Fibroblast of the aortic adventitia (primary cell): ENCODE results near the gene PPT2. TPM values are rescaled to one million over a fixed set of nuclear protein-coding genes. Genes with fewer than 3 reads are reported as not detected.

Experiments used
- DNase-seq: peaks from one replicate; pipeline ENCODE4 v3.0.0-alpha.2; 2010; ENCODE audit warnings: low read depth
- H3K4me3 ChIP-seq: 2 replicates; pipeline ENCODE4 v1.5.1; 2011; ENCODE audit warnings: low read depth, mild to moderate bottlenecking, control low read depth, low read length, moderate library complexity
- total RNA-seq: library from RNA; depleted of rRNA; stranded (reverse); fragments of >200 nt; gene quantifications from 2 replicates; pipeline ENCODE4 v1.2.3, GENCODE V29; 2012; ENCODE audit warnings: low replicate concordance
- TF ChIP-seq, protein P1 (sequence below): IDR thresholded peaks from 2 replicates; pipeline ENCODE4 v1.5.1; 2011; ENCODE audit warnings: mild to moderate bottlenecking, low read length, control low read depth, inconsistent platforms; ENCODE audit not compliant: insufficient read depth

The PPT2 gene
- total RNA-seq, 1 donor: 30.2 TPM

DNA sequence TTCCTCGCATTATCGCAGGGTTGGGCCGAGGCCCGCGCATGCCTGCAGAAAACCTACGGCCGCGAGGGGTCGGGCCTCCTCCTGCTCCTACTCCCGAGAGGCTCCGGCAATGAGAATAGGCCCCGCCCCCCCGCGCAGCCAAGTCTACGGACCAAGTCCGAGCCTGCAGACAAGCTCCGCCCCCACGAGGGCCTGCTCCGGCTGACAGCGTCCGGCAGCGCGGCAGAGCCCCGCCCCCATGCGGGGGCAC is 41.6 kb downstream of the PPT2 start:
- H3K4me3 ChIP-seq: peak overlapping the region; percentile 95
- TF ChIP-seq, protein P1, sequence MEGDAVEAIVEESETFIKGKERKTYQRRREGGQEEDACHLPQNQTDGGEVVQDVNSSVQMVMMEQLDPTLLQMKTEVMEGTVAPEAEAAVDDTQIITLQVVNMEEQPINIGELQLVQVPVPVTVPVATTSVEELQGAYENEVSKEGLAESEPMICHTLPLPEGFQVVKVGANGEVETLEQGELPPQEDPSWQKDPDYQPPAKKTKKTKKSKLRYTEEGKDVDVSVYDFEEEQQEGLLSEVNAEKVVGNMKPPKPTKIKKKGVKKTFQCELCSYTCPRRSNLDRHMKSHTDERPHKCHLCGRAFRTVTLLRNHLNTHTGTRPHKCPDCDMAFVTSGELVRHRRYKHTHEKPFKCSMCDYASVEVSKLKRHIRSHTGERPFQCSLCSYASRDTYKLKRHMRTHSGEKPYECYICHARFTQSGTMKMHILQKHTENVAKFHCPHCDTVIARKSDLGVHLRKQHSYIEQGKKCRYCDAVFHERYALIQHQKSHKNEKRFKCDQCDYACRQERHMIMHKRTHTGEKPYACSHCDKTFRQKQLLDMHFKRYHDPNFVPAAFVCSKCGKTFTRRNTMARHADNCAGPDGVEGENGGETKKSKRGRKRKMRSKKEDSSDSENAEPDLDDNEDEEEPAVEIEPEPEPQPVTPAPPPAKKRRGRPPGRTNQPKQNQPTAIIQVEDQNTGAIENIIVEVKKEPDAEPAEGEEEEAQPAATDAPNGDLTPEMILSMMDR: peak; percentile 68
- peak; percentile 99 for DNase-seq

DNA sequence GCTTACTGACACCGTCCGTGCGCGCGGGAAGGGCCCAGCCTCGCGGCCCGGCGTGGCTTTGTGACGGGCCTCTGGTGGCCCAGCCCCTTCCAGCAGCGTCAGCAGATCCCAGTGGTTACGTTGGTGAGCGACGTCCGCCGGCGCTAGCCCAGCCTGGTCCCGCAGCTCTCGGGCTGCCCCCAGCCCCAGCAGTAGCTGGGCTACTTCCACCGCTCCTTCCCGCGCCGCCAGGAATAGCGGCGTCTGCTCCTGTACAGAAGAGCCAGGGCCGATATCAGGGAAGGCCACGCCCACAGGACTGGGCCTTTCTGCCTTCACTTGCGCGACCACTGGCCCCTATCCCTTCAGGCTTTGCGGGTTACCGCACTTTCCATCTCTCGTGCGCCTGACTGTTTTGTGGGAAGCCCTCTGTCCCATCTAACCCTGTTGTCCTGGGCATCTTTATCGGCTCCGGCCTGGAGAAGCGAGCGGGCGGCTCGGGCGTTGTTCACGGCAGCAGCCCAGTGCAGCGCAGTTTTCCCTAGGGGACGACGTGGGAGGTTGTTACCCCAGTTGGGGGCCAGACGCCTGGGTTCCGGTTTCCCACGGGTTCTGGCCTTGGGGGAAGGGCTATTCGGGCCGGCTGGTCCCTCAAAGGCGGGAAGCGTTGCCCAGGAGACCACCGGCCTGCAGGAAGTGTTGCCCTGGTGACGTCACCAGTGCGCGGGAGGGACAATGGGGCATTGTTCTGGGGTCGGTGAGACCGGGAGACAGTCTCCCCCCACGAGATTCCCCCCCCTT is 42.2 kb downstream of the PPT2 start:
- TF ChIP-seq, protein P1: no peak
- peak overlapping the region; percentile 95 for H3K4me3 ChIP-seq
- peak; percentile 81 for DNase-seq

DNA sequence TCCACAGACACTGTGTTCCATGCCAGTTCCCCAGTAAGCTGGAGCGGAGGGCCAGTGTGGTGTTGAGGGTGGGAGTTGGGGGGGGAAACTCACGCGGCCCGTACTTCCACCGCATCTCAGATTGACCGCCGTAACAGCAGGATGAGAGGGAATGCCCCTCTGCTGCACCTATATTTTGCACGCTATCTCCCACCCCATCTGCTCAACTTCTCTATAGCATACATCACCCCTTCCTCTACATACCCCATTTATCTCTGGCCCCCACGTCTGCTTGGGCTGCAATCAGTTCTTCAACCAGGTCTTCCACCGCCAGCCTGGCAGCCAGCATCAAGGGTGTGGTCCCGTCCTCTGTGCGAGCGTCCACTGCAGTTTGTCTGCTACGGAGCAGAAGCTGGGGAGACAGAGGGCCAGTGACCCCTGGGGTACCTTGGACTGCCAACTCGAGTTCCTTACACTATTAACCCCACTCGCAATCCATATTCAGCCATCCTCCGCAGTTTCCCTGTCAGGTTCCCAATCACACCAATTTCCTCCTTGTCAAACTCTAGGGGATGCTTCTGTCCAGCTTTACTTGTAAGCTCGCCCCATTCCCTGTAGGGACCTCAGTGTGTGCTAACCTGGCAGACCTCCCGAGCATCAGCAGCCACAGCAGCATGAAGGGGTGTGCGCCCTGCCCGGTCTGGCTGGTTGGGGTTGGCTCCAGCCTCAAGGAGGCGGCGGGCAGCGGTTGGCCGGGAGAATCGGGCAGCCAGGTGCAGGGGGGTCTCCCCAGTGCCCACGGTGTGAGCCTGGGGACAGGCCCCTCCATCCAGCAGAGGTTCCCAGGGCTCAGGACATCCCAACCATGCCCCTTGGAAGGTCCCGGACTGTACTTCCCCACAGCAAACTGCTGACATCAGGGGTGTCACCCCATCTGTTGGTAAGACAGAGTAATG is 43.0 kb downstream of the PPT2 start:
- H3K4me3 ChIP-seq: peak overlapping the region; percentile 95
- TF ChIP-seq, protein P1: no peak
- peak; percentile 12 for DNase-seq

DNA sequence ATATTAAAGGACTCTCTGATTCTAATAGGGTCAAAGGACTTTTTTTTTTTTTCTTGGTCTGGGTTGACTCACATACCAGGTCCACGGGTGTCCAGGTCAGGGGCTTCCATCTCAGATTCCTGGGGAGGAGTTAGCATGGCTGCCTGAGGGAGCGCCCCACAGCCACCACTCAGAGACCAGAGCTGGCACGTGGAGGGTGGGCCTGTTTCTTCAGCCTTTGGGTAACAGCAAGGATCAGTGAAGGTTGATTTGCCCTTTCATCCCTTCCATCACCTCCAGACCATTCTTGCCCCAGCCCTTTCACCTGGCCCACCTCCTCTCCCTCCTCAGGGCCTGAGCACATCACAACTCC is 44.4 kb downstream of the PPT2 start:
- TF ChIP-seq, protein P1: no peak
- no peak overlapping the region for H3K4me3 ChIP-seq
- DNase-seq: no peak

DNA sequence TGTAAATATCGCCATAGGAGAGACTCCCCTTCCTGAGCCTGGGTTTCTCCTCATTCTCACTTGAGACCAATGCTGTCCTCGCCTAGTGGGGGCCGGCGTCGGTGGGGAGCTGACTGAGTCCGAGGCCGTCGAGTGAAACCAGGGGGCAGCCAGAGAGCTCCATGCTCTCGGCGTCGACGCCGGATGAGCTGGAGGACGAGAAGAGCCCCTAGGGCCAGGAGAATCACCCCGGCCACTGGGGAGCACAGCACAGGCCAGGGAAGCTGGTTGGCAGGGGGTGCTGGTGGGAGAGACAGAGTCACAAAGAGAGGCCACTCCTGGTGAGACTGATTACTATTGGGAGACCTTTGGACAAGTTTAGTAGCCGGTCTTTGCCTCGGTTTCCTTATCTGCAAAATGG is 44.9 kb downstream of the PPT2 start:
- H3K4me3 ChIP-seq: no peak overlapping the region
- DNase-seq: no peak
- TF ChIP-seq, protein P1: no peak

DNA sequence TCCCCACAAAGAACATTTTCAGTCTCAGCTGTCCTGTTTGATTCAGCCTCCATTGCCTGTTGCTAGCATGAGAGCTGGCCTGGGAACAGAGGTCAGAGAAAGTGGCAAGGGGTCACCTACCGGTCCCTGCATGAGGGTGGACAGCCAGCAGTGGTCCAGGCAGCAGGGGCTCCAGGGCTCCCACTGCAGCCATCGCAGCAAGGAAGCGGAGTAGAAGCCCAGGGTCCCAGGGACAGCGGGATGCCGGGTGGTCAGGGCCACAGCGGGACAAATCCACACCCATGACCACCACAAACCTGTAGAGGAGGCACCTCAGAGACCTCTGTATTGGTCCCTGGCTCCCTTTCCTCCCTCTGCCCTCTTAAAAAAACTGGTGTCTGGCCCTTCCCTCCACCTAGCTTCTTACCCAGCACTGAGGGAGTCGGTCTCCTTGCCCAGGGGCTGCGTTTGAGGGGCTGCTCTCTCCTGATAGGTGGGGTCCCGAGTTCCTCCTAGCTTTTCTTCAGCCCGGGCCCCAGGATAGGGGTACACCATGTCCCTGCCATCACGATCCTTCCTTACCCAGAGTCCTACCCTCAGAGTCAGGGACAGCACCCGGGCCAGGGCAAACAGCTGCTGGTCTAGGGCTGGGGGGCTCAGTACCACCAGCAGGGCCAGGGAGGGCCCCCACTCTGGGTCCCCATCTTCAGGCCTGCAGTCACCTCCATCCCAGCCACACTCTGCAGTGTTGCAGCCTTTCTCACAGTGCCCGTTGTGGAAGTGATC is 47.0 kb downstream of the PPT2 start:
- no peak overlapping the region for H3K4me3 ChIP-seq
- DNase-seq: no peak
- TF ChIP-seq, protein P1: no peak
